ENCODE results near the gene C3orf38.

C3orf38 gene

GRCh38 chr3:88167173-88167572 is 17.4 kb downstream of the C3orf38 start:
- Histone ChIP-seq H3K4me1 (ENCODE audit: control insufficient read depth, insufficient read depth, low read length) (no peaks in the 10 kb centered on the region), H3K36me3 (ENCODE audit: control insufficient read depth in 2 of 2, insufficient read depth in 1 of 2, low read length in 2 of 2) (peaks cover 0 to 9% of the 10 kb centered on the region in 2 experiments; a peak in 1 of 3 replicates), H3K27ac (ENCODE audit: extremely low read depth, low read depth, low read length) (no peak overlapping the region), H3K9me3 (ENCODE audit: control insufficient read depth, insufficient read depth, low read depth, low read length) (no peaks in the 10 kb centered on the region), H3K4me3 (ENCODE audit: low read depth, low read length) (no peak overlapping the region)
- POLR2A ChIA-PET, result no interaction called here
- CTCF ChIA-PET, result interaction anchor here (1.4 kb wide), 1 partner anchor 13 kb away, joined by 3 read pairs; no protein-coding TSS in a partner anchor
- no peak for TF ChIP-seq ZBTB1 (tag by site-specific recombination; IDR thresholded peaks at IDR 0.05)
- TF ChIP-seq ZNF16 (tag by site-specific recombination; IDR thresholded peaks at IDR 0.05; ENCODE audit: low read depth), result no peak
- TF ChIP-seq ZNF830 (tag by site-specific recombination; IDR thresholded peaks at IDR 0.05; ENCODE audit: low read depth), result no peak
- TF ChIP-seq ZNF548 (tag by site-specific recombination; IDR thresholded peaks at IDR 0.05), result no peak
- no peak for TF ChIP-seq ZXDB (tag by site-specific recombination; IDR thresholded peaks at IDR 0.05)
- no peak for TF ChIP-seq PRDM6 (tag by site-specific recombination; IDR thresholded peaks at IDR 0.05)
- no peak for TF ChIP-seq SETDB1 (IDR thresholded peaks at IDR 0.05; ENCODE audit: insufficient read length, low read length)
- TF ChIP-seq HOXA7 (CRISPR knock-in tag; IDR thresholded peaks at IDR 0.05; ENCODE audit: borderline replicate concordance), result no peak
- TF ChIP-seq ZNF394 (tag by site-specific recombination; IDR thresholded peaks at IDR 0.05; ENCODE audit: borderline replicate concordance), result no peak
- TF ChIP-seq ZNF658 (tag by site-specific recombination; IDR thresholded peaks at IDR 0.05), result no peak
- no peak for TF ChIP-seq ZNF280D (tag by site-specific recombination; IDR thresholded peaks at IDR 0.05)
- TF ChIP-seq ZSCAN23 (tag by site-specific recombination; IDR thresholded peaks at IDR 0.05), result no peak
- TF ChIP-seq ZNF350 (tag by site-specific recombination; IDR thresholded peaks at IDR 0.05), result no peak
- no peak for TF ChIP-seq ZNF76 (tag by site-specific recombination; IDR thresholded peaks at IDR 0.05; ENCODE audit: borderline replicate concordance, low read depth)
- TF ChIP-seq ZNF133 (tag by site-specific recombination; IDR thresholded peaks at IDR 0.05), result no peak
- TF ChIP-seq ZNF26 (tag by site-specific recombination; IDR thresholded peaks at IDR 0.05), result no peak
- no peak for TF ChIP-seq ZBTB8A (tag by site-specific recombination; IDR thresholded peaks at IDR 0.05)
- TF ChIP-seq ZNF248 (tag by site-specific recombination; IDR thresholded peaks at IDR 0.05), result no peak

- Histone ChIP-seq H3K4me1 (ENCODE audit: control insufficient read depth, insufficient read depth, low read length) (no peaks in the 10 kb centered on the region), H3K27ac (ENCODE audit: extremely low read depth, low read depth, low read length) (no peak overlapping the region), H3K9me3 (ENCODE audit: control insufficient read depth, insufficient read depth, low read depth, low read length) (no peaks in the 10 kb centered on the region), H3K36me3 (ENCODE audit: control insufficient read depth in 2 of 2, insufficient read depth in 1 of 2, low read length in 2 of 2) (peaks cover 0 to 5% of the 10 kb centered on the region in 2 experiments; a peak in 1 of 3 replicates), H3K4me3 (ENCODE audit: low read depth, low read length) (no peak overlapping the region)
- ChIA-PET CTCF (interaction anchor here (1.4 kb wide), 1 partner anchor 12 kb away, joined by 3 read pairs; no protein-coding TSS in a partner anchor), POLR2A (no interaction called here)
- TF ChIP-seq ZNF837 (tag by site-specific recombination; IDR thresholded peaks at IDR 0.05) (no peak), ZBTB1 (tag by site-specific recombination; IDR thresholded peaks at IDR 0.05) (no peak), ZNF639 (tag by site-specific recombination; IDR thresholded peaks at IDR 0.05) (no peak), ZNF529 (tag by site-specific recombination; IDR thresholded peaks at IDR 0.05; ENCODE audit: insufficient replicate concordance) (no peak), ZNF514 (tag by site-specific recombination; IDR thresholded peaks at IDR 0.05) (no peak), ZBTB49 (tag by site-specific recombination; IDR thresholded peaks at IDR 0.05; ENCODE audit: low read depth) (no peak), ZNF394 (tag by site-specific recombination; IDR thresholded peaks at IDR 0.05; ENCODE audit: borderline replicate concordance) (no peak), ZNF404 (tag by site-specific recombination; IDR thresholded peaks at IDR 0.05) (no peak), ZBTB8A (tag by site-specific recombination; IDR thresholded peaks at IDR 0.05) (no peak), EGR2 (tag by site-specific recombination; IDR thresholded peaks at IDR 0.05; ENCODE audit: low read depth) (no peak), ZNF169 (tag by site-specific recombination; IDR thresholded peaks at IDR 0.05) (no peak), ZNF223 (tag by site-specific recombination; IDR thresholded peaks at IDR 0.05) (no peak)
These were observed 17.9 kb downstream of the C3orf38 start for GRCh38 chr3:88167704-88168103.

Data from HEK293 (cell line).